ENCODE results near the gene ANKRD6. TPM values are rescaled to one million over a fixed set of nuclear protein-coding genes. Genes with fewer than 3 reads are reported as not detected.

ANKRD6 gene
- total RNA-seq, 1 donor from 2014 or later, result 13.5 TPM

DNA sequence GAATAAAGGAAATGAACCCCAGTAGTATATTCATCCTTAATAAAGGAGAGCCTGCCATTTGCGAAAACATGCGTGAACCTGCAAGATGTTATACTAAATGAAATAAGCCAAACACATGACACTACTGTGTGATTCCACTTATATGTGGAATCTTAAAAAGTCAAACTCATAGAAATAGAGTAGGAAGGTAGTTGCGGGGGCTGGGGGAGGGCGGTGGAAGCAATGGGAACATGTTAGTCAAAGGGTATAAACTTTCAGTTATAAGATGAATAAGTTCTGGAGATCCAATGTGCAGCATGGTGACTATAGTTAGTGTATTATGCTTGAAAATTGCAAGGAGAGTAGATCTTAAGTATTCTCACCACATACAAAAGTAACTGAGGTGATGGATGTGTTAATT lies 72.9 kb downstream of the ANKRD6 start:
- no peaks in the 10 kb centered on the region for H3K9me3 Mint-ChIP-seq (ENCODE audit: unreplicated experiment)

DNA sequence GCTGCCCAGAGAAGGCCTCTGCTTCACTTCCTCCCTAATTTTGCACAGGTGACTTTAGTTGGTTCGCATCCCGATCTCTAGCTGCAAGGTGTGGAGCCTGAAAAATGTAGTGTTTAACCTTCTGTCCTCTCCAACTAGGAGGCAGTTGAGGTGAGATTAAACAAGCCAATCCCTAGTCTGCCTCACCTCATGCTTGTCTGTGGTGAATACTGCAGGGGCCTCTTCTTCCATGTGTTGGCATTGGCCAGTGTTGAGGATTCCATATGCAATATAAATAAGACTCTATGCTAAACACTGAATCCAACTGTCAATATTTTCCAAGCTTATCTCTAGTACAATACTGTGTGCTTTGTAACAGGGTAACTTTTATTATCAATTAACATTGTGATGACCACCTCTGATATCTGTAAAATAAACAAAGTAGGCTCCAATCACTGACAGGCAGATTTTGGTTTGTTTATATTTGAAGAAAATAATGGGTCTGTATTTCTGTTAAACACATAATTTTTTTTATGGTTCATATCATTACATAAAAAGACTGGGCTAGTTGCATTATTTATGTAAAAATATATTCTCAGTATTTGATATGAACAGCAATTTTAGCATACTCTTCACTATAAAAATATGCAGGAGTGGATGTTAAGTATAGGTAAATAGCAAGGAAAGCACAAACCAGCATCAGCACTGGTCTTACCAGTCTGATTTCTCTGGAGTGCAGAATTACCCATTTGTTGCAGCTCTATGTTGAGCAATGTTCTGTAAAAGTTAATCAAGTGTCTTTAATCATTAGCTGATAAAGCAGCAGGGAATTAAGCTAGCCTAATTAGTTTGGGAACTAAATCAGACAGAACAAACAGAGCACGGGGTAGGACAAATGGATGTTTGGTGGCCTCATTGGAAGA lies 74.0 kb downstream of the ANKRD6 start:
- no peaks in the 10 kb centered on the region for H3K9me3 Mint-ChIP-seq (ENCODE audit: unreplicated experiment)
- H3K27ac Mint-ChIP-seq (ENCODE audit: unreplicated experiment), result no peak overlapping the region
- Histone ChIP-seq H2AFZ (ENCODE audit: low read depth, low read length) (no peak overlapping the region), H3K9me3 (ENCODE audit: insufficient read depth, low read depth, low read length) (no peaks in the 10 kb centered on the region), H3K36me3 (ENCODE audit: insufficient read depth, low read length) (no peaks in the 10 kb centered on the region), H3K4me1 (ENCODE audit: insufficient read depth, low read length) (no peaks in the 10 kb centered on the region), H3K27ac (ENCODE audit: low read depth, low read length) (no peak overlapping the region), H3K79me2 (ENCODE audit: insufficient read depth, low read length) (no peaks in the 10 kb centered on the region), H4K20me1 (ENCODE audit: insufficient read depth, low read length) (no peaks in the 10 kb centered on the region), H3K9ac (ENCODE audit: low read length) (no peak overlapping the region), H3K27me3 (ENCODE audit: insufficient read depth, low read length) (no peaks in the 10 kb centered on the region), H3K4me2 (ENCODE audit: low read length) (no peak overlapping the region), H3K4me3 (ENCODE audit: insufficient read depth, low read depth, low read length) (no peak overlapping the region)
- H3K4me1 Mint-ChIP-seq (ENCODE audit: low read depth, unreplicated experiment), result peaks cover 5% of the 10 kb centered on the region
- DNase-seq (ENCODE audit: low read depth), result no peak
- no peaks in the 10 kb centered on the region for H3K27me3 Mint-ChIP-seq (ENCODE audit: low read depth, unreplicated experiment)
- H3K4me3 Mint-ChIP-seq (ENCODE audit: unreplicated experiment), result no peak overlapping the region
- FAIRE-seq, result no peak
- H3K36me3 Mint-ChIP-seq (ENCODE audit: low read depth, unreplicated experiment), result no peaks in the 10 kb centered on the region
- TF ChIP-seq EZH2 (IDR thresholded peaks at IDR 0.05; ENCODE audit: insufficient read depth, low read length), result no peak
- TF ChIP-seq, protein P1, sequence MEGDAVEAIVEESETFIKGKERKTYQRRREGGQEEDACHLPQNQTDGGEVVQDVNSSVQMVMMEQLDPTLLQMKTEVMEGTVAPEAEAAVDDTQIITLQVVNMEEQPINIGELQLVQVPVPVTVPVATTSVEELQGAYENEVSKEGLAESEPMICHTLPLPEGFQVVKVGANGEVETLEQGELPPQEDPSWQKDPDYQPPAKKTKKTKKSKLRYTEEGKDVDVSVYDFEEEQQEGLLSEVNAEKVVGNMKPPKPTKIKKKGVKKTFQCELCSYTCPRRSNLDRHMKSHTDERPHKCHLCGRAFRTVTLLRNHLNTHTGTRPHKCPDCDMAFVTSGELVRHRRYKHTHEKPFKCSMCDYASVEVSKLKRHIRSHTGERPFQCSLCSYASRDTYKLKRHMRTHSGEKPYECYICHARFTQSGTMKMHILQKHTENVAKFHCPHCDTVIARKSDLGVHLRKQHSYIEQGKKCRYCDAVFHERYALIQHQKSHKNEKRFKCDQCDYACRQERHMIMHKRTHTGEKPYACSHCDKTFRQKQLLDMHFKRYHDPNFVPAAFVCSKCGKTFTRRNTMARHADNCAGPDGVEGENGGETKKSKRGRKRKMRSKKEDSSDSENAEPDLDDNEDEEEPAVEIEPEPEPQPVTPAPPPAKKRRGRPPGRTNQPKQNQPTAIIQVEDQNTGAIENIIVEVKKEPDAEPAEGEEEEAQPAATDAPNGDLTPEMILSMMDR (IDR thresholded peaks at IDR 0.05; ENCODE audit: insufficient read depth, low read depth, low read length), result no peak

More for the DNA sequence above, 72.9 kb downstream of the ANKRD6 start:
- Histone ChIP-seq H3K4me1 (ENCODE audit: insufficient read depth, low read length) (no peaks in the 10 kb centered on the region), H3K36me3 (ENCODE audit: insufficient read depth, low read length) (no peaks in the 10 kb centered on the region), H3K27me3 (ENCODE audit: insufficient read depth, low read length) (no peaks in the 10 kb centered on the region), H3K9me3 (ENCODE audit: insufficient read depth, low read depth, low read length) (no peaks in the 10 kb centered on the region), H4K20me1 (ENCODE audit: insufficient read depth, low read length) (no peaks in the 10 kb centered on the region), H3K79me2 (ENCODE audit: insufficient read depth, low read length) (no peaks in the 10 kb centered on the region), H3K27ac (ENCODE audit: low read depth, low read length) (no peak overlapping the region), H3K4me3 (ENCODE audit: insufficient read depth, low read depth, low read length) (no peak overlapping the region), H3K4me2 (ENCODE audit: low read length) (no peak overlapping the region), H2AFZ (ENCODE audit: low read depth, low read length) (no peak overlapping the region), H3K9ac (ENCODE audit: low read length) (no peak overlapping the region)
- TF ChIP-seq, protein P1 (IDR thresholded peaks at IDR 0.05; ENCODE audit: insufficient read depth, low read depth, low read length), result no peak
- TF ChIP-seq EZH2 (IDR thresholded peaks at IDR 0.05; ENCODE audit: insufficient read depth, low read length), result no peak
- Mint-ChIP-seq H3K4me3 (ENCODE audit: unreplicated experiment) (no peak overlapping the region), H3K27ac (ENCODE audit: unreplicated experiment) (peak overlapping the region; percentile 8), H3K36me3 (ENCODE audit: low read depth, unreplicated experiment) (no peaks in the 10 kb centered on the region), H3K27me3 (ENCODE audit: low read depth, unreplicated experiment) (no peaks in the 10 kb centered on the region), H3K4me1 (ENCODE audit: low read depth, unreplicated experiment) (peaks cover 16% of the 10 kb centered on the region)
- DNase-seq (ENCODE audit: low read depth) (no peak), FAIRE-seq (no peak)

Measured in astrocyte (in vitro differentiated cells and primary cell).